ENCODE results near the gene HCAR2.
"Not testable (repeated sequence)": the region's sequence is repeated elsewhere in the genome, so short reads cannot be mapped to it uniquely, and the experiment has no call there.

GRCh38 chr12:122700038-122700710, 3.0 kb downstream of the HCAR2 start:
- TF ChIP-seq CTCF (IDR thresholded peaks at IDR 0.05 in 4 of 5, conservative IDR thresholded peaks at IDR 0.05 in 1 of 5); POLR2A (IDR thresholded peaks at IDR 0.05): not testable (repeated sequence)

All from gastrocnemius medialis (tissue), 4 donors.